Erythroblast (primary cell): ENCODE data around the gene FAR2.

ENCODE experiments used
- GATA1 ChIP-seq: IDR thresholded peaks from 2 replicates; pipeline ENCODE4 v1.6.1; 2011; ENCODE audit warnings: low read depth, mild to moderate bottlenecking, control low read depth, low read length, moderate library complexity
- POLR2A ChIP-seq: IDR thresholded peaks from 2 replicates; pipeline ENCODE4 v1.6.1; 2011; ENCODE audit warnings: mild to moderate bottlenecking, low read length

DNA sequence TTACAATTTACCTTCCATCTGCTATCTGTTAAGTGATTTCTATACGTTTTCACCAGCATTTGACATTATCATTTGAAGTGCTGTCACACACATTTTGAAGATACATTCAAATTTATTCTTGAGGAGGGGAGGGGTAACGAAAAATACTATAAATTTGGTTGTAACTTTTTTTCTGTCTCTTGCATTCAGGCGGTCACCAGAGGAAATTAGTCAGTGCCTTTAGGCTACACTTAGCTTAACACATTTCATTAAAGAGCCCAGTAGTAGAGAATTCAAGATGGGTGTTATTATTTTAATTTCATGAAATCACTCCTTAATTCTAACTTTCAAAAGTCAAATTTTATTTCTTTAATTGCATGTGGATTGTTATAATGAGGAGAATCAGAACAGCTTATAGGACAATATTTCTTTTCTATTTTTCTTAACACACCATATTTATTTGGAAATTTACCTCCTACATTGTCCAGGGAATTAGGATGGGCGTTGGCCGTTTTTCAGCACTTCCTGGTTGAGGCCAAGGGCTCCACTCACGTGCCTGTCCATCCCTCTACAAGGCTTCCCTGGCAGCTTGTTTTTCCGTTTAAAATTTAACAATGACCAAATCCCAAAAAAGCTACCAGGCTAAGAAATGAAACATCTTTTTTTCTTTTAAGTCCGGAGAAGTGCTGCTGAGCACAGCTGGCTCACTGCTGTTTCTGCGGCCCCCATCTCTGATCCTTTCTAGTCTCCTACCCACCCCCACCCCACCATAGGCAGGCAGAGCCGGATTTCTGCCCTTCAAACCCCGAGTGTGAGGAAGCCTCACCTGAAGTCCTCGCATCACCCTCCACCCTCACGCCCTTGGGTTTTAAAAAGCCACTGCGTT is 1.1 kb upstream of the FAR2 start:
- TF ChIP-seq POLR2A (no peak), GATA1 (no peak)
